ENCODE measurements around the gene RAPSN.

GRCh38 chr11:47451436-47451835, 2.5 kb upstream of the RAPSN start:
- TF ChIP-seq CTCF (optimal IDR thresholded peaks at IDR 0.05 in 1 of 3, IDR thresholded peaks at IDR 0.05 in 1 of 3, conservative IDR thresholded peaks at IDR 0.05 in 1 of 3; ENCODE audit: extremely low read depth in 1 of 3, insufficient read depth in 2 of 3, low read length in 3 of 3) (no peak), EZH2 (IDR thresholded peaks at IDR 0.05; ENCODE audit: low read length) (no peak)

Measured in keratinocyte (primary cell).